Esophagus muscularis mucosa (tissue), 4 donors: ENCODE results near the gene GNLY. TPM values are rescaled to one million over a fixed set of nuclear protein-coding genes. Genes with fewer than 3 reads are reported as not detected.
"Not testable (repeated sequence)": the region's sequence is repeated elsewhere in the genome, so short reads cannot be mapped to it uniquely, and the experiment has no call there.

Experiments
- DNase-seq: peaks from one replicate; pipeline ENCODE4 v3.0.0-alpha.2; 2017; ENCODE audit errors: extremely low spot score
- H3K27ac ChIP-seq, 4 donors: fragments of 200-600 bp; sonication (generic); replicated peaks in 1 of 4; 1 replicate in 3 of 4; 2 replicates in 1 of 4; pipeline ENCODE4 v1.5.1; 2016 to 2019; ENCODE audit warnings: mild to moderate bottlenecking in 1 of 4
- H3K27me3 ChIP-seq, 4 donors: fragments of 200-600 bp; sonication (generic); one replicate each; pipeline versions ENCODE4 v1.5.1 to v1.6.0; 2016 to 2019
- H3K36me3 ChIP-seq, 4 donors: fragments of 200-600 bp; sonication (generic); one replicate each; pipeline ENCODE4 v1.5.1; 2016 to 2019
- H3K4me1 ChIP-seq, 4 donors: fragments of 200-600 bp; sonication (generic); one replicate each; pipeline ENCODE4 v1.5.1; 2016 to 2019
- H3K4me3 ChIP-seq, 4 donors: fragments of 200-600 bp; sonication (generic); 1 replicate in 2 of 4; 2 replicates in 2 of 4; pipeline ENCODE4 v1.5.1; 2016 to 2019; ENCODE audit warnings: mild to moderate bottlenecking in 4 of 4, moderate library complexity in 1 of 4
- H3K9me3 ChIP-seq, 4 donors: fragments of 200-600 bp; sonication (generic); 1 replicate in 3 of 4; 2 replicates in 1 of 4; pipeline ENCODE4 v1.5.1; 2016 to 2019
- EP300 ChIP-seq: sonication (generic); formaldehyde crosslinking; IDR thresholded peaks from one replicate; pipeline ENCODE4 v1.6.1; 2017; ENCODE audit warnings: antibody characterized with exemption
- POLR2A ChIP-seq: fragments of 450-650 bp; IDR thresholded peaks from one replicate; pipeline ENCODE4 v1.6.1; 2017; ENCODE audit warnings: antibody characterized with exemption, moderate library complexity, mild to moderate bottlenecking, low read depth
- POLR2AphosphoS5 ChIP-seq, 2 donors: sonication (generic); formaldehyde crosslinking; IDR thresholded peaks; one replicate each; pipeline ENCODE4 v1.6.1; 2017; ENCODE audit warnings: antibody characterized with exemption in 2 of 2
- WGBS: methylation state at CpG from one replicate; pipeline ENCODE4 v1.1.5; 2018; 5-methylcytosine and 5-hydroxymethylcytosine counted together
- intact Hi-C: fragments of 100-400 bp; cut with DNase I; formaldehyde crosslinking; loops from one replicate; pipeline ENCODE4 v1.15.1; 2023
- total RNA-seq, 4 donors: library from RNA; depleted of rRNA; stranded (reverse); fragments of >200 nt; gene quantifications; one replicate each; pipeline versions ENCODE4 v1.1.0 to v1.2.1, GENCODE V29; 2016
- TF ChIP-seq, protein P1 (sequence below), 3 experiments: fragments of 200-600 bp in 2 of 3; fragments of 450-650 bp in 1 of 3; sonication (generic) in 2 of 3; IDR thresholded peaks; one replicate each; pipeline ENCODE4 v1.5.1; 2017 to 2019; ENCODE audit warnings: antibody characterized with exemption in 3 of 3, mild to moderate bottlenecking in 2 of 3, moderate library complexity in 1 of 3

GNLY gene
- total RNA-seq, 4 donors from 2014 or later, result 0.84 to 3.5 (median 2.0) TPM

DNA sequence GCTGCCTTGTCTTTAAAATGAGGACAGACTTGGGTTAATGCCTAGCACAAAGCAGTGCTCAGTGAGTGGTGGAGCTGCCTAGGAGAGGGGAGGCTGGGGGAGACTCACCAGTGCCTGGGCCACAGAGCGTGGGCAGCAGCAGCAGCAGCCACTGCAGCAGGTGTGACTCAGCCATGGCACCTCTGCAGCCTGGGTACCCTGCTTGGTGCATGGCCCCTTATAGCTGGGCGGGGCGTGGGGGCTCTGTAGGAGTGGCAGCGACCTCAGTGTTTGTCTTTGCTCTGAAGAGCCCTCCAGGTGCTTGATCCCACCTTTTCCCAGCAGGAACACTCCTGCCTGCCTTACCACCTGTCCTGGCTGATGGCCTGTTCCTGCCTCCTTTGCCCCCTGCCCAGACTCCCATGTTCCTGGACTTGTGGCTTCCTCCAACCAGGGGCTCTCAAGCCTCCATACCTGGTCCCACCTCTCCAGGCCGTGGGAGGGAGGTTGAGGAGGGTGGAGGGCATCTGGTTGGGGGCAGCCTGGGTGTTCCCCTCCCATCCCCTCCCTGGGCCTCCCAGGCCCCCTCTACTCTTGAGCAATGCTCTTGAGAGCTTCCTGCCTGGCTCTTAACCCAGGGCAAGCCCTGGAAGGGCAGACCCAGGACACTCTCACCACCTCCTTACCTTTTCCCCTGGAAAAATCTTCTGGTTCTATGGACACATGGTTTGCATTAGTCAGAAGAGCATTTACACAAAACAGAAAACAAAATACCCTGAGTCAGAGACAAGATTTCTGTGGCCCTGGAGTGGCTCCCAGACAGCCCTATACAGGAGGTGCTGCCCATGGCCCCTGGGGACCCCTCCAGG lies 25.9 kb upstream of the GNLY start, which contains the start of gene SFTPB:
Gene SFTPB (minus strand): TSS at position 191 of the 848 bp plus-strand sequence. CDS start 16 bp downstream, at position 175.
- intact Hi-C loops, result no loop called here
- Histone ChIP-seq H3K4me3 (no peak within 1 kb of the TSS), H3K36me3 (no peaks in the 10 kb centered on the region), H3K27ac (no peak within 1 kb of the TSS), H3K9me3 (no peaks in the 10 kb centered on the region), H3K27me3 (no peaks in the 10 kb centered on the region), H3K4me1 (peaks cover 1 to 6% (median 5%) of the 10 kb centered on the region in 4 donors)
- TF ChIP-seq POLR2AphosphoS5 (IDR thresholded peaks at IDR 0.05) (no peak), EP300 (no peak), POLR2A (no peak)
- TF ChIP-seq, protein P1, sequence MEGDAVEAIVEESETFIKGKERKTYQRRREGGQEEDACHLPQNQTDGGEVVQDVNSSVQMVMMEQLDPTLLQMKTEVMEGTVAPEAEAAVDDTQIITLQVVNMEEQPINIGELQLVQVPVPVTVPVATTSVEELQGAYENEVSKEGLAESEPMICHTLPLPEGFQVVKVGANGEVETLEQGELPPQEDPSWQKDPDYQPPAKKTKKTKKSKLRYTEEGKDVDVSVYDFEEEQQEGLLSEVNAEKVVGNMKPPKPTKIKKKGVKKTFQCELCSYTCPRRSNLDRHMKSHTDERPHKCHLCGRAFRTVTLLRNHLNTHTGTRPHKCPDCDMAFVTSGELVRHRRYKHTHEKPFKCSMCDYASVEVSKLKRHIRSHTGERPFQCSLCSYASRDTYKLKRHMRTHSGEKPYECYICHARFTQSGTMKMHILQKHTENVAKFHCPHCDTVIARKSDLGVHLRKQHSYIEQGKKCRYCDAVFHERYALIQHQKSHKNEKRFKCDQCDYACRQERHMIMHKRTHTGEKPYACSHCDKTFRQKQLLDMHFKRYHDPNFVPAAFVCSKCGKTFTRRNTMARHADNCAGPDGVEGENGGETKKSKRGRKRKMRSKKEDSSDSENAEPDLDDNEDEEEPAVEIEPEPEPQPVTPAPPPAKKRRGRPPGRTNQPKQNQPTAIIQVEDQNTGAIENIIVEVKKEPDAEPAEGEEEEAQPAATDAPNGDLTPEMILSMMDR (IDR thresholded peaks at IDR 0.05), result no peak
- DNase-seq, result no peak
- no CpG with 5 or more reads among the region's 5 CpGs for WGBS

DNA sequence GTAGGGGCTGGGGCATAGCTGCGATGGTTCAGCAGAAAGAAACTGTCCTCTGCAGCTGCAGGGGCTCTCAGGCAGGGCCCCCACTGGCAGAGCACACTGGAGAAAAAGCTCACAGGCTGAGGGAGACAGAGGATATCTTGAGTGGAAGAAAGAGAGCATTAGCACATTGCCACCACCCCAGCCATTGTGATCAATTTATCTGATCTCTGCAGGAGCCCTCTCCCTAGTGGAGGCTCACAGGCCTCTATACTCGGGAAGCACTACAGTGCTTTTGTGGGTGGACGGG lies 25.4 kb upstream of the GNLY start:
- no peaks in the 10 kb centered on the region for H3K27me3 ChIP-seq
- whole genome bisulfite sequencing, result 100% methylated on average over 2 of the region's 3 CpGs
- H3K4me1 ChIP-seq, result no peaks in the 10 kb centered on the region
- intact Hi-C loops, result no loop called here
- H3K4me3 ChIP-seq, result no peak overlapping the region
- TF ChIP-seq POLR2A (no peak), POLR2AphosphoS5 (IDR thresholded peaks at IDR 0.05) (no peak)
- TF ChIP-seq, protein P1 (IDR thresholded peaks at IDR 0.05), result no peak
- H3K9me3 ChIP-seq, result no peaks in the 10 kb centered on the region
- H3K36me3 ChIP-seq, result no peaks in the 10 kb centered on the region
- no peak for DNase-seq
- no peak overlapping the region for H3K27ac ChIP-seq

DNA sequence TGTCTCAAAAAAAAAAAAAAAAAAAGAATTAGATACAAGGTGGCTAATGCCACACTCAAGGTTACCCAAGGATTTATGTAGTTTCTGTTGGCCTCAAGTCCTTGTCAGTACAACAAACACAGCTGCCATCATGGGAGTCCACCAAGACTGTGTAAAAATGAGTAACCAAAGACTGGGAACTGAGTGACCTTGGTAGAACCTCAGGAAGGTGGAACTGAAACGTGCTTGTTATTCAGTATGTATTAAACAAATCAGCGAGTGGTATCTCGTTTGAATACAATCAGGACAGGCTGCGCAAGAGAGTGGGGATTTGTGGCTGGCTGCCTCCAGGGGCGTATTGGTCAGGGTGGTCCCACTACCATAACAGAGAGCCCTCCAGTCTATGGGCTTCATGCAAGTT lies 24.6 kb upstream of the GNLY start:
- H3K4me1 ChIP-seq, result no peaks in the 10 kb centered on the region
- no peak overlapping the region for H3K4me3 ChIP-seq
- TF ChIP-seq, protein P1 (IDR thresholded peaks at IDR 0.05), result no peak
- TF ChIP-seq POLR2A, result no peak
- no peak for TF ChIP-seq POLR2AphosphoS5 (IDR thresholded peaks at IDR 0.05)
- no peak for TF ChIP-seq EP300
- intact Hi-C loops, result no loop called here
- DNase-seq, result no peak
- H3K9me3 ChIP-seq, result no peaks in the 10 kb centered on the region
- no peak overlapping the region for H3K27ac ChIP-seq
- no peaks in the 10 kb centered on the region for H3K36me3 ChIP-seq
- WGBS, result 70% methylated on average over 5 of the region's 5 CpGs
- H3K27me3 ChIP-seq, result no peaks in the 10 kb centered on the region

DNA sequence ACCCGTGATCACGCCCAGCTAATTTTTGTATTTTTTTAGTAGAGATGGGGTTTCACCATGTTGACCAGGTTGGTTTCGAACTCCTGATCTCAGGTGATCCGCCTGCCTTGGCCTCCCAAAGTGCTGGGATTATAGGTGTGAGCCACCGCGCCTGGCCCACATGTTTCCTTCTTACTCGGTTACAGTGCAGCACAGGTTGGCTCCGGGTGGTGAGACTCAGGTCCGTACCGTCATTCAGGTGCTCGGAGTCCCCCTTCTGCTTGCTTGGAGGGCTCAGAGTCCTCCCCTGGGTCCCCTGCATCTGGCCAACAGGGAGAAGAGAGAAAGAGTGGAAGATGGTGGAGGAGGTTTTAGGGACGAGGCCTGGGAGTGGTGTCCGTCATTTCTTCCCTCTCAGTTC lies 23.7 kb upstream of the GNLY start:
- DNase-seq, intact Hi-C loops, H3K36me3 ChIP-seq, H3K4me3 ChIP-seq, H3K27ac ChIP-seq, H3K27me3 ChIP-seq, H3K4me1 ChIP-seq, H3K9me3 ChIP-seq: not testable (repeated sequence)
- 95% methylated on average over 13 of the region's 13 CpGs for WGBS

DNA sequence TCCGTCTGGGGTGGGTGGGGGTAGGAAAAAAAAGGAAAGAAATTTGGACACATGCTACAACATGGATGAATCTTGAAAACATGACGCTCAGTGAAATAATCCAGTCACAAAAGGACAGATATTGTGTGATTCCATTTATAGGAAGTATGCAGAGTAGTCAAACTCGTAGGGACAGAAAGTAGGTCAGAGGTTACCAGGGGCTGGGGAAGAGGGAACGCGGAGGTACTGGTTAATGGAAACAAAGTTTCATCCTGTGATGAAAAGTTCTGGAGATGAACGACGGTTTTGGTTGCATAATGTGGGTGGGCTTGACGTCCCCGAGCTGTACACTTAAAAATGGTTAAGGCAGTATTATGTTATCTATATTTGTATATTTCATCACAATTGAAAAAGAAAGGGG lies 21.7 kb upstream of the GNLY start:
- WGBS, result 65% methylated on average over 9 of the region's 9 CpGs
- Histone ChIP-seq H3K27ac (no peak overlapping the region), H3K36me3 (no peaks in the 10 kb centered on the region), H3K27me3 (no peaks in the 10 kb centered on the region), H3K9me3 (no peaks in the 10 kb centered on the region), H3K4me1 (peaks cover 0 to 9% (median 2%) of the 10 kb centered on the region in 4 donors), H3K4me3 (no peak overlapping the region)
- intact Hi-C loops, result no loop called here
- no peak for DNase-seq
- TF ChIP-seq, protein P1 (IDR thresholded peaks at IDR 0.05), result no peak
- TF ChIP-seq POLR2AphosphoS5 (IDR thresholded peaks at IDR 0.05), result no peak
- no peak for TF ChIP-seq POLR2A
- no peak for TF ChIP-seq EP300
